ENCODE measurements around the gene GNB3.

GNB3 gene

GRCh38 chr12:6849427-6849826 is 8.7 kb downstream of the GNB3 start:
- no peak for TF ChIP-seq CTCF (IDR thresholded peaks at IDR 0.05; ENCODE audit: low read depth, low read length)
- no peak for DNase-seq (ENCODE audit: extremely low read depth, low read depth)

GRCh38 chr12:6849976-6850560 is 9.3 kb downstream of the GNB3 start:
- no peak for DNase-seq (ENCODE audit: extremely low read depth, low read depth)
- no peak for TF ChIP-seq CTCF (IDR thresholded peaks at IDR 0.05; ENCODE audit: low read depth, low read length)

- no peak for TF ChIP-seq CTCF (IDR thresholded peaks at IDR 0.05; ENCODE audit: low read depth, low read length)
Observed at GRCh38 chr12:6850796-6851152, 10.0 kb downstream of the GNB3 start.

GRCh38 chr12:6851153-6851920 is 10.6 kb downstream of the GNB3 start, which contains the start of gene CDCA3:
Gene CDCA3, minus strand, starts transcription at chr12:6851286. Its CDS starts 334 bp downstream, at chr12:6850952.
- DNase-seq (ENCODE audit: extremely low read depth, low read depth) = peak; percentile 95
- TF ChIP-seq CTCF (IDR thresholded peaks at IDR 0.05; ENCODE audit: low read depth, low read length) = no peak

More at GRCh38 chr12:6850796-6851152, 10.0 kb downstream of the GNB3 start:
- DNase-seq (ENCODE audit: extremely low read depth, low read depth) = no peak

GRCh38 chr12:6851921-6852650 is 11.4 kb downstream of the GNB3 start, which contains the start of gene USP5:
Gene USP5, plus strand, starts transcription at chr12:6852150. Its CDS starts 30 bp downstream, at chr12:6852180.
- no peak for TF ChIP-seq CTCF (IDR thresholded peaks at IDR 0.05; ENCODE audit: low read depth, low read length)
- DNase-seq (ENCODE audit: extremely low read depth, low read depth) = peak; percentile 99

GRCh38 chr12:6852651-6853354 is 12.1 kb downstream of the GNB3 start:
- no peak for DNase-seq (ENCODE audit: extremely low read depth, low read depth)
- no peak for TF ChIP-seq CTCF (IDR thresholded peaks at IDR 0.05; ENCODE audit: low read depth, low read length)

Measured in AG09319 (cell line).